HG03039 (cell line): ENCODE data around the gene MLLT3.

Source experiments
- ATAC-seq: cut with Tn5 transposase; IDR thresholded peaks from one replicate; pipeline ENCODE4 v1.9.1; 2021; ENCODE audit warnings: mild to moderate bottlenecking, moderate library complexity; ENCODE audit not compliant: unreplicated experiment

Gene MLLT3

GRCh38 chr9:20316372-20316771 lies 305.9 kb downstream of the MLLT3 start:
- no peak for ATAC-seq

DNA sequence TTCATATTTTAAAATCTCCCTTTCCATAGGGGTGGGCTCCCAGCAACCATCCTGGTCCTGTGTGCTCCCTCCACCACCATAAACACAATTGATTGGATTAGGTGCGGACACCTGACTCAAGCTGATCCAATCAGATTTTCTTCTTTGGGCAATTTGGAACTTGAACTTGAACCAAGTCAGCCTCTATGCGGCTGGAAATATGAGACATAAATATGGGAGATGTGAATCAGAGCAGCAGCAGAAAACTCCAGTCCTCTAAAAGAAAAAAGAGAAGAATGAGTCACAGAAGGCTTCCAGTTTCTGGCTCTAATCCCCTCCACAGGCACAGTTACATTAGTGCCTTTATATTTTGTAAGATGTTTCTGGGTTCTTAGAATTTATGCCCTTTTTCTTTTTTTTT lies 306.6 kb downstream of the MLLT3 start:
- ATAC-seq: no peak

GRCh38 chr9:20314981-20315380 lies 307.3 kb downstream of the MLLT3 start:
- no peak for ATAC-seq

DNA sequence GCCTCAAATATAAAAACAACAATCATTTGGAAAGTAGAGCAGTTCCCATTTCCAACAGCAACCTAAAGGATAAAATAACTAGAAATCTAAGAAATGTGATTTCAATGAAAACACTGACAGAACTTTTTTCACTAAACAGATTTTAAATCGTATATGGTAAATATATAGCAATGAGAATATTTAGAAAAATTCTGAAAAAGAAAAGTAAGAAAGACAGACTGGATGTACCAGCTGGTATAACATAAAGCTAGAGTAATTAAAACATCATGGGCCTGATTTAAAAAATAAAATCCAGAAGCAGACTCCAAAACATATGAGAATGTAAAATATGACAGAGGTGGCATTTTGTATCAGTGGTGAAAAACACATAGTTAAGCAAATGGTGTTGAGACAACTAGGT lies 308.9 kb downstream of the MLLT3 start:
- no peak for ATAC-seq

GRCh38 chr9:20312732-20313131 lies 309.6 kb downstream of the MLLT3 start:
- ATAC-seq: no peak

DNA sequence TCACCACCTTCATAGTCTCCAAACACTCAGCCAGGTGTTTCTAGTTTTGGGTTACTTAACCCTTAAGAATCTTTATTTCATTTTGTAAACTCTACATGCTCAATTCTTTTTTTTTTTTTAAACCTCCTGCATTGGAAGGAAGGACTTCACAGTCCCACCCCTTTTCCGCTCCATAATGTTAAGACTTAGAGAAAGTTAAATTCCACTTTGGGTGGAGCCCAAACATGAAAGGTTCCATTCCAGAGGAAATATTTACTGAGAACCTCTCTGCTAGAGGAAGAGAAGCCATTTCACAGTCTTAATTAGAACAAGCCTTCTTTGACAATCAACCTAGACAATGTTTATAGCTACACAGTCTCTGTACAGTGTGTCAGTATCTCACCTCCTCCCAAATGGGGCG lies 312.3 kb downstream of the MLLT3 start:
- no peak for ATAC-seq

GRCh38 chr9:20309124-20309523 lies 313.2 kb downstream of the MLLT3 start:
- no peak for ATAC-seq

DNA sequence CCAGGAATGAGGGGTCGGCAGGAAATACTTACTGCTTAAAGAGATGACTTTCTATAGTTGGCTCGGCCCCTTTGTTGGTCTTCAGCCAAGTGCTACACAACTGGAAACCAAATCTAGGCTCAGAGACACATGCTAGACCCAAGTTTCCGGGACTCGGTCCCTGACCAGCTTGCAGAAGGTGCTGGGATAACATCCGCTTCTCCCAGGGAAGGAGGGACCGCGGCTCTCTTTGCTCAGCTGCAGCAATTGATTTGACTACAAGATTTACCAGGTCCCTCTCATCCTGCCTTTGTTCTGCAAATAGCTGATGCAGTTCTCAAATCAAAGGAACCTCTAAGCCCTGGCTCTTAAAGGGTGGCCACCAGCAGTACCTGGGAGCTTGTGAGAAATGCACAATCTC lies 314.7 kb downstream of the MLLT3 start:
- ATAC-seq: no peak

- no peak for ATAC-seq
Observed at GRCh38 chr9:20305452-20305851, 316.8 kb downstream of the MLLT3 start.

DNA sequence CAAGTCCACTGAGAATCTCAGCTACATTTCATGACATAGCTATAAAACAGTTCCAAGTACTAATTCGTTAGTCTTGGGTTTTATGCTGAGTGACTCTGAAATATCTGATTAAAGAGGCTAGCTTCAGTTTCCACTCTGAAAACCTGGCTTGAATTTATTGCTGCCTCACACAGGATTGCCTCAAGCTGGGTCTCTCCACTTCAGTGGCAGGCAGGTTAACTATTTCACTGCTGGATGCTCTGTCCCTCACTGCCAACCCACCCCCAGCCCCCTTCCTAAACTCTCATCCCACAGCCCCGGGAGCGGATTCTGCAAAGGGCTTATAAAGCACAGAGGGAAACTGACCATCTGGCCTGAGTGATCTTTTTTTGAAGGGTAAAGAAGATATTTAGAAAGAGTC lies 318.3 kb downstream of the MLLT3 start:
- ATAC-seq: no peak

GRCh38 chr9:20303066-20303465 lies 319.2 kb downstream of the MLLT3 start:
- ATAC-seq: no peak

- no peak for ATAC-seq
Observed at GRCh38 chr9:20302197-20302596, 320.1 kb downstream of the MLLT3 start.

- ATAC-seq: no peak
Observed at GRCh38 chr9:20300430-20301115, 321.7 kb downstream of the MLLT3 start.

GRCh38 chr9:20297646-20298084 lies 324.6 kb downstream of the MLLT3 start:
- ATAC-seq: no peak

- no peak for ATAC-seq
Observed at GRCh38 chr9:20295555-20295954, 326.7 kb downstream of the MLLT3 start.

DNA sequence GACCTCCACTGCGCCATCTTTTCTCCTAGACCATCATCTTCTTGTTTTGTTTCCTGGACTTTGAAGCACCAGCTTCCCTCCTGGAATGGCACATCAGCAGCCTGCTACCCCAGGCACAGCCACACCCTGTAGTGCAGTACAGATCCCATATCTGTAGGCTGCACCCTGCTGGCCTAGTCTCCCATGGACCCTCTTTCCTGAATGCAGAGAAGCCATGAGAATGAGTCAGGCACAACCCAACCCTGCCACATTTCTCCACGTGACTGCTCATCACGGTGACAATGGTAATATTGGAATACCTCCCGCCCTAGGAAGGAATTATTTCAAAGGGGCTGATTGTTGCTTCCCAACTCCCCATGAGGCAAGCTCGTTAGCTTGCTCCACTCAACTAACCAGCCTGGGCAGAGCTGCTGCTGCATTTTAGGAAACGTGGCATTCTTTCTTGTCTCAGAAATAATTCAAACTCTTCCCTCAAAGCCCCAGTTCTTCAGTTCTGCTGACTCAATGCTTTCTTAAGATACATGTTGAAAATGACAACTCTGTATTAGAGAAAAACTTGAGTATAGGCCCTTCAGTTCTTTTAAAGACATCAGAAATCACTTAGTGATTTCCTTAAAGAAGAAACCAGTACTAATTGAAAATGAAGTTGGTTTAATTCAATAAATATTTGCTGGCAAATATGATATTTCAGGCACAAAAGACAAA lies 328.1 kb downstream of the MLLT3 start:
- ATAC-seq: no peak

DNA sequence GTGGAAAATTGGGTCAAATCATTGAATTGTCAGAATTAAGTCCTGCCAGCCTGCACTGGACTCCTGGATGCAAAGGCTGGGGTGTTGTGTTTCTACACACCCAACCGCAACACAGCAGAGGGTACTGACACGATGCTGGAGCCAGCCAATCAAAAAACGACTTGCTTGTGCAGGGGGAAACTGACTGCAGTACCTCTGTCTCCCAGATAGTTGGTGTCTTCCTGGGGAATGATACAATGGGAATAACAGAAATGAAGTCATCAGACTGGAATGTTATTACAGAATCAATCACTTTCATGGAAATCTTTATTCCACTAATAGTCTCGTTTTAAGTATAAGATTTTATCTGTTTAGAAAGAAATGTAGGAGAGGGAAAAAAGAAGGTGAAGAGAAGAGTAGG lies 330.3 kb downstream of the MLLT3 start:
- no peak for ATAC-seq
